Measurements from ENCODE around the gene UTP4. TPM values are rescaled to one million over a fixed set of nuclear protein-coding genes. Genes with fewer than 3 reads are reported as not detected.
A peak's percentile ranks its signal among the peaks of the same experiment; 100 is the strongest.
"Not testable (repeated sequence)": the region's sequence is repeated elsewhere in the genome, so short reads cannot be mapped to it uniquely, and the experiment has no call there.

UTP4 gene
- total RNA-seq, 1 donor from 2014 or later = 34.9 TPM

GRCh38 chr16:69123910-69124309 lies 8.5 kb upstream of the UTP4 start:
- Histone ChIP-seq H3K9me3 (no peaks in the 10 kb centered on the region), H3K4me3 (no peak overlapping the region), H3K27ac (no peak overlapping the region), H3K36me3 (peaks cover 0 to 24% of the 10 kb centered on the region in 2 donors), H3K4me1 (peaks cover 5% of the 10 kb centered on the region), H3K27me3 (no peaks in the 10 kb centered on the region)
- no peak for DNase-seq (ENCODE audit: extremely low spot score in 2 of 2)
- peak; percentile 62 to 68 (median 66) for TF ChIP-seq CTCF (IDR thresholded peaks at IDR 0.05)
- TF ChIP-seq POLR2AphosphoS5 (IDR thresholded peaks at IDR 0.05; ENCODE audit: insufficient read depth in 1 of 2, low read depth in 1 of 2) = no peak
- intact Hi-C loops (cut with DNase I) = loop anchor here (10.0 kb wide), 1 partner anchor 599 kb away; no protein-coding TSS in a partner anchor

GRCh38 chr16:69124406-69124805 lies 8.0 kb upstream of the UTP4 start:
- not testable (repeated sequence) for H3K4me1 ChIP-seq; DNase-seq (ENCODE audit: extremely low spot score in 2 of 2); H3K27ac ChIP-seq; H3K27me3 ChIP-seq; H3K4me3 ChIP-seq; H3K9me3 ChIP-seq
- H3K36me3 ChIP-seq = peaks cover 0 to 20% of the 10 kb centered on the region in 2 donors
- intact Hi-C loops (cut with DNase I) = loop anchor here (10.0 kb wide), 1 partner anchor 600 kb away; no protein-coding TSS in a partner anchor

GRCh38 chr16:69124961-69125360 lies 7.5 kb upstream of the UTP4 start:
- H3K4me3 ChIP-seq; H3K4me1 ChIP-seq; H3K27ac ChIP-seq; DNase-seq (ENCODE audit: extremely low spot score in 2 of 2); H3K9me3 ChIP-seq; H3K27me3 ChIP-seq: not testable (repeated sequence)
- intact Hi-C loops (cut with DNase I) = loop anchor here (10.0 kb wide), 1 partner anchor 600 kb away; no protein-coding TSS in a partner anchor
- peaks cover 0 to 15% of the 10 kb centered on the region in 2 donors for H3K36me3 ChIP-seq

- Histone ChIP-seq H3K9me3 (no peaks in the 10 kb centered on the region), H3K4me1 (peaks cover 14% of the 10 kb centered on the region), H3K36me3 (peaks cover 0 to 2% of the 10 kb centered on the region in 2 donors), H3K4me3 (no peak overlapping the region), H3K27ac (no peak overlapping the region), H3K27me3 (no peaks in the 10 kb centered on the region)
- intact Hi-C loops (cut with DNase I) = loop anchor here (10.0 kb wide), 1 partner anchor 601 kb away; no protein-coding TSS in a partner anchor
- no peak for TF ChIP-seq CTCF (IDR thresholded peaks at IDR 0.05)
- no peak for TF ChIP-seq POLR2A (IDR thresholded peaks at IDR 0.05)
- TF ChIP-seq POLR2AphosphoS5 (IDR thresholded peaks at IDR 0.05; ENCODE audit: insufficient read depth in 1 of 2, low read depth in 1 of 2) = no peak
- no peak for DNase-seq (ENCODE audit: extremely low spot score in 2 of 2)
Measured at GRCh38 chr16:69126221-69126620, 6.2 kb upstream of the UTP4 start.

- not testable (repeated sequence) for H3K4me3 ChIP-seq; H3K36me3 ChIP-seq; H3K27ac ChIP-seq; DNase-seq (ENCODE audit: extremely low spot score in 2 of 2); H3K9me3 ChIP-seq; H3K27me3 ChIP-seq
- H3K4me1 ChIP-seq = peaks cover 20% of the 10 kb centered on the region
- intact Hi-C loops (cut with DNase I) = loop anchor here (10.0 kb wide), 1 partner anchor 602 kb away; no protein-coding TSS in a partner anchor
Measured at GRCh38 chr16:69126801-69127200, 5.6 kb upstream of the UTP4 start.

GRCh38 chr16:69127966-69128510 lies 4.4 kb upstream of the UTP4 start:
- no peak for TF ChIP-seq POLR2AphosphoS5 (IDR thresholded peaks at IDR 0.05; ENCODE audit: insufficient read depth in 1 of 2, low read depth in 1 of 2)
- TF ChIP-seq POLR2A (IDR thresholded peaks at IDR 0.05) = no peak
- no peak for TF ChIP-seq CTCF (IDR thresholded peaks at IDR 0.05)
- Histone ChIP-seq H3K4me1 (peaks cover 22% of the 10 kb centered on the region), H3K9me3 (no peaks in the 10 kb centered on the region), H3K36me3 (no peaks in the 10 kb centered on the region), H3K27ac (no peak overlapping the region), H3K27me3 (no peaks in the 10 kb centered on the region), H3K4me3 (no peak overlapping the region)
- intact Hi-C loops (cut with DNase I) = loop anchor here (10.0 kb wide), 1 partner anchor 603 kb away; no protein-coding TSS in a partner anchor
- DNase-seq (ENCODE audit: extremely low spot score in 2 of 2) = no peak
